Activated B cell treated with CpG ODN at 0.5 μM for 24 hours (primary cell): ENCODE results near the gene LTB4R. TPM values are rescaled to one million over a fixed set of nuclear protein-coding genes. Genes with fewer than 3 reads are reported as not detected.

Experiments used
- ATAC-seq: fragments of 200-7000 bp; cut with Tn5 transposase; one replicate; pipeline ENCODE4 v1.10.0; 2021; ENCODE audit warnings: low read depth, mild to moderate bottlenecking, moderate library complexity
- CTCF ChIA-PET: fragments of 350-600 bp; sonication (Branson Sonifier 250); formaldehyde crosslinking; loops from one replicate; lab custom pipeline; 2021; ENCODE audit warnings: antibody characterized with exemption; lab: Charles Lee
- POLR2A ChIA-PET: fragments of 350-600 bp; sonication (Branson Sonifier 250); formaldehyde crosslinking; loops from one replicate; lab custom pipeline; 2021; ENCODE audit warnings: antibody characterized with exemption; lab: Charles Lee
- DNase-seq: peaks from one replicate; pipeline ENCODE4 v3.0.0; 2022
- H3K27ac Mint-ChIP-seq: one replicate; pipeline ENCODE4 v1.8.0; 2020; ENCODE audit warnings: mixed read lengths
- H3K27me3 Mint-ChIP-seq: one replicate; pipeline ENCODE4 v1.8.0; 2021; ENCODE audit warnings: mixed read lengths
- H3K36me3 Mint-ChIP-seq: one replicate; pipeline ENCODE4 v1.8.0; 2021; ENCODE audit warnings: low read depth, mixed read lengths
- H3K4me1 Mint-ChIP-seq: one replicate; pipeline ENCODE4 v1.8.0; 2021; ENCODE audit warnings: mixed read lengths
- H3K4me3 Mint-ChIP-seq: one replicate; pipeline ENCODE4 v1.8.0; 2020; ENCODE audit warnings: mild to moderate bottlenecking, mixed read lengths
- H3K9me3 Mint-ChIP-seq: one replicate; pipeline ENCODE4 v1.8.0; 2020; ENCODE audit warnings: mixed read lengths
- CTCF ChIP-seq: fragments of 200-600 bp; IDR thresholded peaks from one replicate; pipeline ENCODE4 v1.8.0; 2022; ENCODE audit warnings: antibody characterized with exemption, mild to moderate bottlenecking
- intact Hi-C: fragments of 100-400 bp; cut with micrococcal nuclease; formaldehyde crosslinking; loops from one replicate; pipeline ENCODE4 v1.15.1; 2024
- total RNA-seq: library from RNA; stranded (reverse); gene quantifications from 2 replicates; pipeline ENCODE4 v1.2.3, GENCODE V29; 2022

Gene LTB4R
- total RNA-seq, 1 donor from 2014 or later = 8.2 TPM

- Mint-ChIP-seq H3K4me3 (no peak overlapping the region), H3K27me3 (peaks cover 6% of the 10 kb centered on the region), H3K36me3 (no peaks in the 10 kb centered on the region), H3K9me3 (no peaks in the 10 kb centered on the region), H3K27ac (no peak overlapping the region), H3K4me1 (peaks cover 11% of the 10 kb centered on the region)
- no peak for ATAC-seq
- no peak for DNase-seq
- no peak for TF ChIP-seq CTCF
- ChIA-PET POLR2A (interaction anchor here (3.7 kb wide), 1 partner anchor 69 kb away, joined by 19 read pairs; the partner anchor contains the start of genes CBLN3 and KHNYN), CTCF (interaction anchor here (0.8 to 3.0 kb wide), 6 partner anchors 27 to 119 kb away, joined by 3 to 16 read pairs (median 4); partner anchors contain the start of genes ADCY4 and TINF2)
- intact Hi-C loops = no loop called here
These were observed 50.0 kb downstream of the LTB4R start for GRCh38 chr14:24361326-24361725.

- intact Hi-C loops = no loop called here
- ChIA-PET CTCF (interaction anchor here (1.1 to 3.0 kb wide), 5 partner anchors 29 to 120 kb away, joined by 3 to 16 read pairs (median 4); partner anchors contain the start of genes ADCY4 and TINF2), POLR2A (interaction anchor here (3.7 kb wide), 1 partner anchor 68 kb away, joined by 19 read pairs; the partner anchor contains the start of genes CBLN3 and KHNYN)
- Mint-ChIP-seq H3K4me3 (no peak overlapping the region), H3K27me3 (peaks cover 6% of the 10 kb centered on the region), H3K27ac (no peak overlapping the region), H3K4me1 (peaks cover 19% of the 10 kb centered on the region), H3K36me3 (no peaks in the 10 kb centered on the region), H3K9me3 (no peaks in the 10 kb centered on the region)
- TF ChIP-seq CTCF = no peak
- DNase-seq (no peak), ATAC-seq (no peak)
These were observed 51.1 kb downstream of the LTB4R start for GRCh38 chr14:24362241-24362960.

GRCh38 chr14:24363401-24363800 lies 52.1 kb downstream of the LTB4R start:
- CTCF ChIA-PET = interaction anchor here (1.0 to 3.0 kb wide), 3 partner anchors 30 to 73 kb away, joined by 4 to 16 read pairs (median 5); no protein-coding TSS in a partner anchor
- Mint-ChIP-seq H3K4me1 (peaks cover 29% of the 10 kb centered on the region), H3K9me3 (no peaks in the 10 kb centered on the region), H3K4me3 (no peak overlapping the region), H3K36me3 (no peaks in the 10 kb centered on the region), H3K27ac (no peak overlapping the region), H3K27me3 (peaks cover 6% of the 10 kb centered on the region)
- ATAC-seq (no peak), DNase-seq (no peak)
- intact Hi-C loops = no loop called here
- POLR2A ChIA-PET = interaction anchor here (3.7 kb wide), 1 partner anchor 67 kb away, joined by 19 read pairs; the partner anchor contains the start of genes CBLN3 and KHNYN
- no peak for TF ChIP-seq CTCF

GRCh38 chr14:24364841-24365240 lies 53.5 kb downstream of the LTB4R start:
- H3K36me3 Mint-ChIP-seq = no peaks in the 10 kb centered on the region
- peaks cover 33% of the 10 kb centered on the region for H3K4me1 Mint-ChIP-seq
- H3K9me3 Mint-ChIP-seq = no peaks in the 10 kb centered on the region
- ChIA-PET CTCF (interaction anchor here (0.7 to 2.3 kb wide), 9 partner anchors 13 to 79 kb away, joined by 3 to 108 read pairs (median 16); partner anchors contain the start of genes ADCY4, CBLN3, KHNYN and RIPK3), POLR2A (interaction anchor here (0.9 to 4.2 kb wide), 4 partner anchors 49 to 72 kb away, joined by 3 to 257 read pairs (median 22); partner anchors contain the start of genes CBLN3 and KHNYN)
- no peak for TF ChIP-seq CTCF
- H3K27me3 Mint-ChIP-seq = peaks cover 8% of the 10 kb centered on the region
- DNase-seq (no peak), ATAC-seq (no peak)
- intact Hi-C loops = loop anchor here (1.0 to 5.0 kb wide), 8 partner anchors 25 to 314 kb away; partner anchors contain the start of genes RABGGTA and SDR39U1
- H3K27ac Mint-ChIP-seq = no peak overlapping the region
- H3K4me3 Mint-ChIP-seq = no peak overlapping the region
